VCaP (cell line): ENCODE measurements around the gene CTBP1.

Experiments used
- H3K27ac ChIP-seq: fragments of 450-650 bp; 2 replicates; pipeline ENCODE4 v1.5.1; 2017
- TF ChIP-seq, protein P1 (sequence below): fragments of 450-650 bp; conservative IDR thresholded peaks from 2 replicates; pipeline ENCODE4 v1.5.1; 2017; ENCODE audit warnings: mild to moderate bottlenecking, moderate library complexity

Gene CTBP1

DNA sequence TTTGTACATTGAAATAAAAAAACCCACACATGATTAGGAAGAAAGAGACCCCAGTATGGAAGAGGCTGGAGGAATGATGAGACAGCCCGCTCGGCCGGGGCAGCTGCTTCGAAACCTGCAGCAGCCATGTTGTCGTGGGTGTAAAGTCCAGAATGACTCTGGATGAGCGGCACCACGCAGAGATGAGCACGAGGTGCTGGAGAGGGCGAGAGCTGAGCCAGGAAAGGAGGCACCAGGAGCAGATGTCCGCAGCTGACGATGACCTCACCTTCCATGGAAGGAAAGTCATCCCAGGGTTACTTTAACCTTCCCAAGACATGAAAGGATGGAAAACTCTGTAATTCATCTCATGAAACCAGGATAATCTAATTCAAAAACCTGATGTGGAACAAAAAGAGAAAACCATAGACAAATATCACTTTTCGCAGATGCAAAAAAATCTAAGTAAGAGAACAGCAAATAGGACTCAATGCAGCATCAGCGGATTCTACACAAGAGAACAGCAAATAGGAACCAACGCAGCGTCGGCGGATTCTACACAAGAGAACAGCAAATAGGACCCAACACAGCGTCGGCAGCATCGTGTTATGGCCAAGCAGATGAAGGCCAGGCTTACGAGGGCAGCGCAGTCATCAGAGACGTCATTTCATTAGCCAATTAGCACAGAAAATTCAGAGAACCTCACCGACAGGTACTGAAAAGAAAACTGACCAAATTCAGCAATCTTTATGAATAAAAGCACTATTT, 50.7 kb downstream of the CTBP1 start:
- TF ChIP-seq, protein P1, sequence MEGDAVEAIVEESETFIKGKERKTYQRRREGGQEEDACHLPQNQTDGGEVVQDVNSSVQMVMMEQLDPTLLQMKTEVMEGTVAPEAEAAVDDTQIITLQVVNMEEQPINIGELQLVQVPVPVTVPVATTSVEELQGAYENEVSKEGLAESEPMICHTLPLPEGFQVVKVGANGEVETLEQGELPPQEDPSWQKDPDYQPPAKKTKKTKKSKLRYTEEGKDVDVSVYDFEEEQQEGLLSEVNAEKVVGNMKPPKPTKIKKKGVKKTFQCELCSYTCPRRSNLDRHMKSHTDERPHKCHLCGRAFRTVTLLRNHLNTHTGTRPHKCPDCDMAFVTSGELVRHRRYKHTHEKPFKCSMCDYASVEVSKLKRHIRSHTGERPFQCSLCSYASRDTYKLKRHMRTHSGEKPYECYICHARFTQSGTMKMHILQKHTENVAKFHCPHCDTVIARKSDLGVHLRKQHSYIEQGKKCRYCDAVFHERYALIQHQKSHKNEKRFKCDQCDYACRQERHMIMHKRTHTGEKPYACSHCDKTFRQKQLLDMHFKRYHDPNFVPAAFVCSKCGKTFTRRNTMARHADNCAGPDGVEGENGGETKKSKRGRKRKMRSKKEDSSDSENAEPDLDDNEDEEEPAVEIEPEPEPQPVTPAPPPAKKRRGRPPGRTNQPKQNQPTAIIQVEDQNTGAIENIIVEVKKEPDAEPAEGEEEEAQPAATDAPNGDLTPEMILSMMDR, result no peak
- H3K27ac ChIP-seq, result no peak overlapping the region

DNA sequence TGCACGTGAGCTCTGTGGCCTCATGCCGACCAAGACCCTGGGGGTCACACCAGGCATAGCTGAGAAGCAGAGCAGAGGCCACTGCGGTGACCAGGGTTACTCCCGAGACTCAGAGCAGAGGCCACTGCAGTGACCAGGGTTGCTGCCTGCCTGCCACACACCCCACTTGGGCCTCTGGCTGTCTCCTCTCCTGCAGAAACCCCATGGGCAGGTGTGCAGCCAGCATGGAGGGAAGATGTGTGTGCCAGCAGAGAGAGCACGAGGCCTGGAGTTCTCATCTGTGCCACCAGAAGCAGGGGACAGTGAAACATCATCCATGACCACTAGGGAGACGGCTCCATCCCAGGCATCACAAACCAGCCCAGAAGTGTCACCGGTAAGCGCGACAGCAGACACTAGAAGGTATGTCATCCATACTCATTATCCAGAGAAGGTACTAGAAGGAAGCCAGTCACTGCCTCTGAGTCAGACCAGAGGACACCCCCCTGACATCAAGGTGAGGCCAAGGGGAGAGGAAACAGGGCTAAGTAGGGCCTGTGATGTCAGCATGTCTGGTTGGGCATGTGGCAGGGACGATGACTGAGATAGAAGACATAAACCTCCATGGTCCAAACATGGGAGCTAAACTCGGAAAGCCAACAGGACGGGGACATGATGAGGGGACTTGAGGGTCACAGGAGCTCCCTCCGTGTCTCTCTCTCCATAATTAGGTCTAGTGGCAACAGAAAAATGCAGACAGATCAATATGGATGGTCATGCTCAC, 52.3 kb downstream of the CTBP1 start:
- TF ChIP-seq, protein P1, result no peak

DNA sequence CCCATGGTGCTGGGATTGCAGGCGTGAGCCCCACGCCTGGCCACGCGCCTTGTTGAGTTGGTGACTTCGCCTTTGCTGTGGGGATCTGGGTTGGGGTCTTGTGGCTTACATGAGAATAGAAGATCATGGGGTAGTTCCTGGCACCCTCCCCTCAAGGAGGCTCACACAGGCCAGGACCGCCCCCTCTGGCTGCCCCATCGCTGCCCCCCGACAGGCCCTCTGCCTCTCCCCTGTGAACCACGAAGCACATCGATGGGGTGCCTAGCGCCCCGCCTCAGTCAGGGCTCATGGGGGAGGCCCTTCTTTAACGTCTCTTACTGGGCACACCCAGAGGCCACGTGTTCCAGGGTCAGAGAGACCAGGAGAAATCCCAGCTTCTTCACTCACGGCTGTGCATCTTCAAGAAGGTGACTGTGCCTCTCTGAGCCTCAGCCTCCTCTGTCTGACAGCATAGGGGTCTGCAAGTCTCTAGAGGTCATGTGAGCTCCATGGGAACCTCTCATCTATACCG, 53.0 kb downstream of the CTBP1 start:
- TF ChIP-seq, protein P1, result no peak
- H3K27ac ChIP-seq, result no peak overlapping the region

More for the DNA sequence above, 52.3 kb downstream of the CTBP1 start:
- no peak overlapping the region for H3K27ac ChIP-seq

DNA sequence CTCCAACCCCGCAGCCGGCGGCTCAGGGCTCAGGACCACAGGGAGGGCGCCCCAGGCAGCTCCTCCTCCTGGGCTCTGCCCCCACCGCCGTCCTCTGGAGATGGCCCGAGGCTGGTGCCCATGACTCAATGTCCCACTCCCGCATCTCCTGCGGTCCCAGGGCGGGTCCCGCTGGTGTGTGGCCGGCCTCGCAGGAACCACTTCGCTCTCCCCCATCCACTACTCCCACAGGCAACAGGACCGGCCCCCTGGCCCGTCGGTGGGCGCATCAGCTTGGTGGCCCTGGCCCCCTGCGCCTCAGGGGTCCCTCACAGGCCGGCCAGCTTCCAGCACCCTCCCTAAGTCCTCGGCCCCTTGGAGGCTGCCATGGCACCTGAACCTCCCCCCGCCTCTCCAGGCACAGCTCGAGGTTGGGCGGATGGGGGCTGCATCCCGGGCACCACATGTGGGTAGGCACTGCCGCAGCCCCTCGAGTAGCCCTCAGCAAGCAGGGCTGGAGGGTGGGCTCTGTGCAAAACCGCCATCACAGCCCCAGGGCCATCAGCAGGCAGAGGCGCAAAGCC, 53.7 kb downstream of the CTBP1 start:
- no peak overlapping the region for H3K27ac ChIP-seq
- TF ChIP-seq, protein P1, result no peak

DNA sequence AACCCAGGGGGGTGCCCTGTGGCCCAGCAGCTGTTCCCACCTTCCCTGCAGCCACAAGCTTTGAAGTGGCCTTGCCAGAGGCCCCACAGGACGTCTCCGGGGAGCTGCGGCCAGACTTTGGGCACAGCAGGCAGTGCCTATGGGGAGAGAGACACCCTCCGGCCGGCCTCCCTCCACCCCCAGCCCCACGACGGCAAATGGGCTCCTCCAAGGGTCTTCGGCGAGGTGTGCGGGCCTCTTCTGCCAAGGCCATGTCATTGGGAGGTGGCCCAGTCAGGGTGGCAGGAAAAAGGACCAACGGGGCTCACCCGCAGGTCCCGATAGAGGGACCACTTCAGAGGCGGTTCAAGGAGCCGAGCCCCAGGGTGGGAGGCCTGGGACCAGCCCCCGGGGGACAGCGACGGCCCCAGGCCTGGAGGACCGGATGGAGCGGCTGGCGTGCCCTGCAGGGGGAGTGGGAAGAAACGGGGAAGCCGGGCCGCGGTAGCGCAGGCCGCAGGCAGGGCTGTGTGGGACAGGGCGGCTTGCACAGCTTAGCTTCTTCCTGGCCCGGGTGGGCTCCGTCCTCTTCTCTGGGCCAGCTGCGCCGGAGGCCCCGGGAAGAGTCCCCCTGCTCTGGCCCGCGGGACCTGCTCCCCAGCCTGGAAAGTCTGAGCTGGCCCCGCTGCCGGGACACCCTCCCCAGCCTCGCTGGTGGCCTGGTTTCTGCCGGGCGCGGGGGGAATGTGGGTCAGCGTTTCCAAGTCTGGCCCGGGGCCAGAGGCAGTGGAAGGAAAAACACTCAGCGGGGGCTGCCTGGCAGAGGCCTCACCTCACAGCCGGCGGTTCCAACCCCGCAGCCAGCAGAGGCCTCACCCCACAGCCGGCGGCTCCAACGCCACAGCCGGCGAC, 54.7 kb downstream of the CTBP1 start:
- TF ChIP-seq, protein P1, result no peak

DNA sequence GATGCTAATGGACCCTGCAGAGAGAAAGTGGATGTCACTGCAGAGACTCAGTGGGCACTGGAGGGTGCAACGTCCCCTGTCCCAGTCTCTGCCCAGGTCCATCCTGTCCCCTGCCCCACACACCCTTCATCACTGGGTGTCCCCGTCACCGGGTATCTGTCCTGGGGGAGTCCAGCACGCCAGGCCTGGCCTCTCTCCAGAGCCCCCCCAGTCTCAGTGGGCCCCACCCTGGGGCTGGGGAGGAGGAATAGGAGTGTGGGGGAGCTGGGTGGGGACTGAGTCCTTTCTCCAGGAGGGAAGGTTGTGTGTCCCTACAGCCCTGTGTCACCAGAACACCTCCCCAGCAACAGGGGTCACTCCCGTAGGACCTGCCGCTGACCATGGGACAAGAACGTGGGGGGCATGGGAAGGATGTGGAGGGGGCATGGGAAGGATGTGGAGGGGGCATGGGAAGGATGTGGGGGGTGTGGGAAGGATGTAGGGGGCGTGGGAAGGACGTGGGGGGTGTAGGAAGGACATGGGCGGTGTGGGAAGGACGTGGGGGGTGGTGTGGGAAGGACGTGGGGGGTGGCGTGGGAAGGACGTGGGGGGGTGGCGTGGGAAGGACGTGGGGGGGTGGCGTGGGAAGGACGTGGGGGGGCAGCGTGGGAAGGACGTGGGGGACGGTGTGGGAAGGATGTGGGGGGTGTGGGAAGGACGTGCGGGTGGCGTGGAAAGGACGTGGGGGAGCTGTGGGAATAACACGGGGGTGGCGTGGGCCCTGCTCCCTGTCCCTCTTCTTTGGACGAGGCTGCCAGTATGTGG, 55.5 kb downstream of the CTBP1 start:
- H3K27ac ChIP-seq, result peak overlapping the region; percentile 65; the same call in 1 of the 2 replicates
- TF ChIP-seq, protein P1, result no peak

More for the DNA sequence above, 54.7 kb downstream of the CTBP1 start:
- H3K27ac ChIP-seq, result no peak overlapping the region
